ENCODE measurements around the gene ANO2. TPM values are rescaled to one million over a fixed set of nuclear protein-coding genes. Genes with fewer than 3 reads are reported as not detected.

ANO2 gene
- total RNA-seq, 1 donor from 2014 or later, result 2.6 TPM

- Mint-ChIP-seq H3K27me3 (peaks cover 47% of the 10 kb centered on the region), H3K4me3 (no peak overlapping the region), H3K4me1 (ENCODE audit: unreplicated experiment) (peaks cover 5% of the 10 kb centered on the region), H3K9me3 (no peaks in the 10 kb centered on the region), H3K36me3 (peaks cover 5% of the 10 kb centered on the region), H3K27ac (no peak overlapping the region)
- DNase-seq (ENCODE audit: extremely low spot score, unreplicated experiment), result no peak
- no peak for TF ChIP-seq CTCF (conservative IDR thresholded peaks at IDR 0.05)
These were observed 137.4 kb downstream of the ANO2 start for GRCh38 chr12:5807514-5808219.

GRCh38 chr12:5807090-5807414 is 138.0 kb downstream of the ANO2 start:
- DNase-seq (ENCODE audit: extremely low spot score, unreplicated experiment), result no peak
- no peak overlapping the region for H3K4me3 Mint-ChIP-seq
- TF ChIP-seq CTCF (conservative IDR thresholded peaks at IDR 0.05), result no peak
- no peak overlapping the region for H3K27ac Mint-ChIP-seq
- H3K27me3 Mint-ChIP-seq, result peaks cover 53% of the 10 kb centered on the region
- no peaks in the 10 kb centered on the region for H3K9me3 Mint-ChIP-seq
- peaks cover 5% of the 10 kb centered on the region for H3K4me1 Mint-ChIP-seq (ENCODE audit: unreplicated experiment)
- peaks cover 5% of the 10 kb centered on the region for H3K36me3 Mint-ChIP-seq

GRCh38 chr12:5806371-5807089 is 138.5 kb downstream of the ANO2 start:
- TF ChIP-seq CTCF (conservative IDR thresholded peaks at IDR 0.05), result no peak
- H3K4me3 Mint-ChIP-seq, result no peak overlapping the region
- peaks cover 5% of the 10 kb centered on the region for H3K4me1 Mint-ChIP-seq (ENCODE audit: unreplicated experiment)
- H3K27ac Mint-ChIP-seq, result no peak overlapping the region
- H3K36me3 Mint-ChIP-seq, result peaks cover 5% of the 10 kb centered on the region
- H3K27me3 Mint-ChIP-seq, result peaks cover 54% of the 10 kb centered on the region
- no peaks in the 10 kb centered on the region for H3K9me3 Mint-ChIP-seq
- no peak for DNase-seq (ENCODE audit: extremely low spot score, unreplicated experiment)

GRCh38 chr12:5803532-5803931 is 141.5 kb downstream of the ANO2 start:
- Mint-ChIP-seq H3K27me3 (peaks cover 60% of the 10 kb centered on the region), H3K4me1 (ENCODE audit: unreplicated experiment) (peaks cover 5% of the 10 kb centered on the region), H3K4me3 (no peak overlapping the region), H3K9me3 (no peaks in the 10 kb centered on the region), H3K27ac (no peak overlapping the region), H3K36me3 (peaks cover 13% of the 10 kb centered on the region)
- no peak for DNase-seq (ENCODE audit: extremely low spot score, unreplicated experiment)
- TF ChIP-seq CTCF (conservative IDR thresholded peaks at IDR 0.05), result no peak

GRCh38 chr12:5798242-5799015 is 146.6 kb downstream of the ANO2 start:
- Mint-ChIP-seq H3K36me3 (peaks cover 8% of the 10 kb centered on the region), H3K27ac (no peak overlapping the region), H3K4me1 (ENCODE audit: unreplicated experiment) (no peaks in the 10 kb centered on the region), H3K9me3 (no peaks in the 10 kb centered on the region), H3K4me3 (no peak overlapping the region), H3K27me3 (peaks cover 52% of the 10 kb centered on the region)
- DNase-seq (ENCODE audit: extremely low spot score, unreplicated experiment), result no peak
- no peak for TF ChIP-seq CTCF (conservative IDR thresholded peaks at IDR 0.05)

All from type B pancreatic cell (in vitro differentiated cells).